ENCODE data around the gene CNTNAP2. TPM values are rescaled to one million over a fixed set of nuclear protein-coding genes. Genes with fewer than 3 reads are reported as not detected.

The CNTNAP2 gene
- total RNA-seq, 1 donor = under 0.01 TPM

DNA sequence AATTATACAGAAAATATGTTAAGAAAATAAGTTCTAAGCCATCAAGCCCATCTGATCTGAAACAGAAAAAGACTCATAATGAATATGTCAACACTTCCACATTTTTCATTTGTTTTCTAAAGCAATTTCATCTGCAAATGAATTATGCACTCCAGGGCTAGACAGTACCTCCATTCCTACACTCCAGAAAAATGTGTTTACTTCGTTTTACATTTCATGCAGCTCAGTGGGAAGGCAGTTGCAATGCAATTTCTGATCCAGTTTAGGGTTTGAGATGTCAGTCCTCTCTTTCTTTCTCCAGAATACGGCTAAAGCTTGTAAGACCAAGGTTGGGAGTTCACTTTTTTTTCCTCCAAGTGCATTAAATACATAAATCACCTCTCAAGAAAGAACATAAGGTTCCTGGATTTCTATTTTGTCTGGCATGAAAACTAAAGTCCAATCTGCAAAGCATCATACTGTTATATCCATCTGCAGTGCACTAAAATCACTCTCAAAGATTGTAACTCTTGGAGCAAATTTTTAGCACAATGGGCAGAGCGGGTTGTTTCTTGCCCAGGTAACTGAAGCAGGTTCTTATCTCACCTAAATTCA lies 2125.2 kb downstream of the CNTNAP2 start:
- H3K4me3 ChIP-seq (ENCODE audit: low read depth, low read length) = no peak overlapping the region
- no peak for DNase-seq (ENCODE audit: low read depth)
- TF ChIP-seq, protein P1, sequence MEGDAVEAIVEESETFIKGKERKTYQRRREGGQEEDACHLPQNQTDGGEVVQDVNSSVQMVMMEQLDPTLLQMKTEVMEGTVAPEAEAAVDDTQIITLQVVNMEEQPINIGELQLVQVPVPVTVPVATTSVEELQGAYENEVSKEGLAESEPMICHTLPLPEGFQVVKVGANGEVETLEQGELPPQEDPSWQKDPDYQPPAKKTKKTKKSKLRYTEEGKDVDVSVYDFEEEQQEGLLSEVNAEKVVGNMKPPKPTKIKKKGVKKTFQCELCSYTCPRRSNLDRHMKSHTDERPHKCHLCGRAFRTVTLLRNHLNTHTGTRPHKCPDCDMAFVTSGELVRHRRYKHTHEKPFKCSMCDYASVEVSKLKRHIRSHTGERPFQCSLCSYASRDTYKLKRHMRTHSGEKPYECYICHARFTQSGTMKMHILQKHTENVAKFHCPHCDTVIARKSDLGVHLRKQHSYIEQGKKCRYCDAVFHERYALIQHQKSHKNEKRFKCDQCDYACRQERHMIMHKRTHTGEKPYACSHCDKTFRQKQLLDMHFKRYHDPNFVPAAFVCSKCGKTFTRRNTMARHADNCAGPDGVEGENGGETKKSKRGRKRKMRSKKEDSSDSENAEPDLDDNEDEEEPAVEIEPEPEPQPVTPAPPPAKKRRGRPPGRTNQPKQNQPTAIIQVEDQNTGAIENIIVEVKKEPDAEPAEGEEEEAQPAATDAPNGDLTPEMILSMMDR (IDR thresholded peaks at IDR 0.05; ENCODE audit: insufficient read depth, low read length) = no peak

DNA sequence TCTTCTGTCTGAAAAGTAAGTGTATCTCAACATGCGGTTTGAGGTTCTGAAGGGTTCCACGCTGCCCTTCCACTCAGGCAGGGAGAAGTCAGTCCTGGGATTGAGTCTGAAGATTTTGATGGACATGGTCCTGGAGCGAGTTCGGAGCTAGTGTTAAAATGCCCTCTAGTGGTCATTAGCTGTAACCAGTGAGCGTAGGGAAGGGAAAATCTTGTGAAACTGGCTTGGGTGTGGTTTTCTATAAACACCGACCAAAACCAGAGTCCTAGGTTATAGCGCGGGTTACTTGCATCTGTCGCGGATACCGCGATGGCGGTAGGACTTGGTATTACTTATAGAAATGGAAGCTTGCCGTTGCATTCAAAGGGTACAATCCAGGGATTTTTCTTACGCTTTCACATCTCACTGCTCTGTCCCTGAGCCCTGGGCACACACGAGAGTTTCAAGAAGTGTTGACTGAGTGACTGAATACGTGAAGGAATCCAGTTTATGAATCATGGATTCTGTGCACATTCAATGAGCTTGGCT lies 2125.8 kb downstream of the CNTNAP2 start:
- H3K4me3 ChIP-seq (ENCODE audit: low read depth, low read length) = peak overlapping the region; percentile 2
- peak; percentile 40 for DNase-seq (ENCODE audit: low read depth)
- TF ChIP-seq, protein P1 (IDR thresholded peaks at IDR 0.05; ENCODE audit: insufficient read depth, low read length) = peak; percentile 73

DNA sequence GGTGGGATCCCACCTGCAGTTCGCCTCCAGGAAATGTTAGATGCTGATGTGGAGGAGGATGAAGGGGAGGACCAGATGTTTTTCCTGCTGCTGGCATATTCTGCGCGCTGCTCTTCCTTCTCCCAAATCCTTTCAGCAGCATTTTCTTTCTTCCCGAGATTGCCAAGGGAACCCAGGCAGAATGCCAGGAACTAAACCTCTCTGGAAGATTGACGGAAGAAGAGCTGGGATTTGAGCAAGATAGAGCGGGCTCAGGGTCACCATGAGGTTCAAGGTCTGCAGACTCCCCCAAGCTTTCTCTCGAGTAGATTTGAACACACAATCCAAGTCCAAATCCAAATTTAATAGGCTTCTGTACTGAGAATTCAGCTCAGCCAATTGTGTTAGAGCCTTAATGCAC lies 2128.8 kb downstream of the CNTNAP2 start:
- no peak overlapping the region for H3K4me3 ChIP-seq (ENCODE audit: low read depth, low read length)
- TF ChIP-seq, protein P1 (IDR thresholded peaks at IDR 0.05; ENCODE audit: insufficient read depth, low read length) = no peak
- DNase-seq (ENCODE audit: low read depth) = no peak

DNA sequence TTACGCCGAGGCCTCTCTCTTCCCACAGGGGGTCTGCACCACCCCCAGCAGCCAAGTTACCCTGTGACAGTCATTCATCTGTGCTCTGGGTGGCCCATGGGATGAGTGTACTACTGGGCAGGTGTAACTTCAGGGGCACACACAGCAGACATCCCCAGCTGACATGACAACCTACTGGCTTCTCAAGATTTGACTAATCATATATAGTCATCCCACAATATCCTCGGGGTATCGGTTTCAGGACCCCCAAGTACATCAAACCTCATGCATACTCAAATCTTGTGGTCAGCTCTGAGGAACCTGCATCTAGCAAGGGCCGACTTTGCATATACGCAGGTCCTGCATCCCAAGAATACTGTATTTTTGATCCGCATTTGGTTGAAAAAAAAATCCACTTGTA lies 2137.0 kb downstream of the CNTNAP2 start:
- DNase-seq (ENCODE audit: low read depth) = no peak
- TF ChIP-seq, protein P1 (IDR thresholded peaks at IDR 0.05; ENCODE audit: insufficient read depth, low read length) = no peak
- H3K4me3 ChIP-seq (ENCODE audit: low read depth, low read length) = no peak overlapping the region

DNA sequence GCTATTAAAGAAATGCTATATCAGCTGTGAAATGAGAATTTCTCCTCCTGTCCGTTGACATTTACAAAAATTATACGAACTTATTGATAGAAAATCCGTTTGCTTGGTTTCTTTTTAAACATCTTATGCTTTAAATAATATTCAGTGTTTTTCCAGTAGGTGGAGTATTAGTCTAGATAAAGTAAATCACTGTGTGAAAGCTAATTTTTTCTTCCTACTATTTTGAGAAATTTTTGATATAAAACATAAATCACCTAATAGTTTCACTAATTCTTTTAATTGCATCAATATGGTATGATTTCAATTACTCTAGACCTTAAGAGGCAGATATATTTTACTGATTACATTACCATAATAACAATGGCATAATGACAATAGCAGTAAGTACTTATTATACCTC lies 2138.7 kb downstream of the CNTNAP2 start:
- TF ChIP-seq, protein P1 (IDR thresholded peaks at IDR 0.05; ENCODE audit: insufficient read depth, low read length) = no peak
- no peak overlapping the region for H3K4me3 ChIP-seq (ENCODE audit: low read depth, low read length)
- no peak for DNase-seq (ENCODE audit: low read depth)

DNA sequence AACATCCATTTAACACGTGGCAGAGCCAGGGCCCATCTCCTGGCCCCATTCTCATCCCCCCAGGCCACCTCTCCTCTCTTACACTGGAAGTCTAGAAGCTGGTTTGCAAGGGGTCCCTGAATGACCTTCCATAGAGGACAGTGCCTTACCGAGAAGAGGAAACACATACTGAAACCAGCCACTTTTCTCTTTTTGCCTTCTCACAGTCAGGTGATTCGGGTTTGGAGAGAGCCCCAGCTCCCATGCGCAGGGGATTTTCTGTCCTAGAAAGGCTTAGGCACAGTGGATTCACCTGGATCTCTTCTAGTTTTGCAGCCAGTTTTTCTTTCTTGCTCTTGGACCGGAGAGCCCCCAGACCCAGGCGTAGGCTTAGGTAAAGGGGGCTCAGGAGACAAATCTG lies 2139.8 kb downstream of the CNTNAP2 start:
- TF ChIP-seq, protein P1 (IDR thresholded peaks at IDR 0.05; ENCODE audit: insufficient read depth, low read length) = no peak
- H3K4me3 ChIP-seq (ENCODE audit: low read depth, low read length) = no peak overlapping the region
- no peak for DNase-seq (ENCODE audit: low read depth)

DNA sequence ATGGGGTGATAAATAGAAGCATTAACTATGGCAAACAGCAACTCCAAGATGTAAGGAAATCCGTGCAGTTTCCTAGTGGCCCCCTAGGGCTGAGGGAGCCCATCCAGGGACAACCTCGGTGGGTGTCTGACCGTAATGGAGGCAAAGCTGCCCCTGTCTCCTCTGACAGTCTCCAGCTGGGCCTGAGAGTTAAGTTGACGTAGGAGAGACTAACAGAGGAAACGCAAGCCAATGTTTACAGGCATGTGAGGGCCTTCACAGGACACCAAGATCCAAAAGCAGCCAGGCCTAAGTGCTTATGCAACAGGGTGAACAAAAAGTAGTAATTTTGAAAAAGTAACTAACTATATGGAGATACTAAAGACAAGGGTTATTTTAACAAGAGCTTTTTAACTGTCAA lies 2144.0 kb downstream of the CNTNAP2 start:
- TF ChIP-seq, protein P1 (IDR thresholded peaks at IDR 0.05; ENCODE audit: insufficient read depth, low read length) = no peak
- no peak overlapping the region for H3K4me3 ChIP-seq (ENCODE audit: low read depth, low read length)
- DNase-seq (ENCODE audit: low read depth) = no peak

Data from fibroblast of the aortic adventitia (primary cell).